Sigmoid colon (tissue), 7 donors: ENCODE data around the gene CDC25A. TPM values are rescaled to one million over a fixed set of nuclear protein-coding genes. Genes with fewer than 3 reads are reported as not detected.

Experiments
- DNase-seq: peaks from one replicate; pipeline ENCODE4 v3.0.0-alpha.2; 2019
- H3K27ac ChIP-seq, 4 donors: fragments of 200-600 bp; sonication (generic); one replicate each; pipeline ENCODE4 v1.5.1; 2016 to 2019; ENCODE audit warnings: mild to moderate bottlenecking in 1 of 4
- H3K27me3 ChIP-seq, 3 donors: fragments of 200-600 bp; sonication (generic); one replicate each; pipeline ENCODE4 v1.5.1; 2019; ENCODE audit warnings: mild to moderate bottlenecking in 1 of 3
- H3K36me3 ChIP-seq, 4 donors: fragments of 200-600 bp; sonication (generic); one replicate each; pipeline ENCODE4 v1.5.1; 2016 to 2019
- H3K4me1 ChIP-seq, 4 donors: fragments of 200-600 bp; sonication (generic); one replicate each; pipeline ENCODE4 v1.5.1; 2017 to 2019
- H3K4me3 ChIP-seq, 4 donors: fragments of 200-600 bp; sonication (generic); one replicate each; pipeline ENCODE4 v1.5.1; 2017 to 2019; ENCODE audit warnings: mild to moderate bottlenecking in 2 of 4, moderate library complexity in 1 of 4
- H3K9me3 ChIP-seq, 4 donors: fragments of 200-600 bp in 3 of 4; sonication (generic) in 3 of 4; one replicate each; pipeline versions ENCODE4 v1.5.1 to v1.6.1; 2013 to 2019
- CTCF ChIP-seq, 4 experiments: fragments of 450-650 bp in 3 of 4; fragments of 200-600 bp in 1 of 4; IDR thresholded peaks; one replicate each; pipeline ENCODE4 v1.5.1; 2016 to 2019; ENCODE audit warnings: antibody characterized with exemption in 4 of 4, mild to moderate bottlenecking in 3 of 4, moderate library complexity in 2 of 4
- EP300 ChIP-seq, 4 donors: sonication (generic); formaldehyde crosslinking; IDR thresholded peaks; one replicate each; pipeline ENCODE4 v1.6.1; 2017; ENCODE audit warnings: antibody characterized with exemption in 4 of 4
- POLR2A ChIP-seq, 2 donors: fragments of 450-650 bp; IDR thresholded peaks; one replicate each; pipeline ENCODE4 v1.6.1; 2016; ENCODE audit warnings: antibody characterized with exemption in 2 of 2, mild to moderate bottlenecking in 2 of 2, moderate library complexity in 2 of 2
- POLR2AphosphoS5 ChIP-seq, 4 donors: sonication (generic); formaldehyde crosslinking; IDR thresholded peaks; one replicate each; pipeline ENCODE4 v1.6.1; 2017; ENCODE audit warnings: antibody characterized with exemption in 4 of 4
- WGBS, 2 donors: extraction: QIAGEN DNeasy Blood & Tissue Kit; methylation state at CpG; one replicate each; pipeline ENCODE4 v1.1.7; 2013; 5-methylcytosine and 5-hydroxymethylcytosine counted together
- intact Hi-C: fragments of 100-400 bp; cut with DNase I; formaldehyde crosslinking; loops from one replicate; pipeline ENCODE4 v1.15.1; 2023
- polyA plus RNA-seq, 3 donors: library from polyadenylated mRNA; stranded (reverse); fragments of 200-250 nt; gene quantifications; one replicate each; pipeline ENCODE4 v1.2.3, GENCODE V29; 2013
- total RNA-seq, 4 donors: library from RNA; depleted of rRNA; stranded (reverse); fragments of >200 nt; gene quantifications; one replicate each; pipeline ENCODE4 v1.1.0, GENCODE V29; 2016
- donor health status: healthy with polysubstance abuse.
- donor health status: Bipolar disorder and iron deficiency.
- donor health status: healthy.

The CDC25A gene
- total and polyA plus RNA-seq, 7 donors, result 0.27 to 8.1 (median 2.6) TPM; not detected in 1

DNA sequence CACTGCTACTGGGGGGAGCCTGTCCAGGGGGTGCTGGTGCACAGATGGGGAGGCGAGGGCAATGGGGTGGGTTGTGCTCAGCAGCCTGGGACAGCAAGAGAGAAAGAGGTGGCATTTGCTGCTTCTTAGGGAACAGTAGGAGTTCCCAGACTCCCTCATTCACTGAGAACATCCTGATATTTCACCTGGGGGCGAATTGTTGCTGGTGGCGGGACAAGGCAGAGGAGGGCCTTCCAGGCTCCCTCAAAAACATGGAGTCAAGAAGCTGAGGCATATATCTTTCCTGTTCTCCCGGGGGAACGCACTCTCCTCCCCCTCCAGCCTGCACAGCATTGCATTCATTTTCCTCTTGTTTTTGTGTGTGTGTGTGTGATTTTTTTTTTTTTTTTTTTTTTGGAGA lies 65.7 kb downstream of the CDC25A start:
- WGBS, 2 donors, result 92 to 95% methylated on average over 5 of the region's 5 CpGs
- Histone ChIP-seq H3K4me3 (no peak overlapping the region), H3K27me3 (no peaks in the 10 kb centered on the region), H3K27ac (no peak overlapping the region), H3K4me1 (no peaks in the 10 kb centered on the region), H3K36me3 (no peaks in the 10 kb centered on the region), H3K9me3 (no peaks in the 10 kb centered on the region)
- TF ChIP-seq EP300 (IDR thresholded peaks at IDR 0.05), result no peak
- TF ChIP-seq POLR2AphosphoS5 (IDR thresholded peaks at IDR 0.05), result no peak
- TF ChIP-seq POLR2A (IDR thresholded peaks at IDR 0.05), result no peak
- TF ChIP-seq CTCF (IDR thresholded peaks at IDR 0.05), result no peak
- intact Hi-C loops, result no loop called here
- no peak for DNase-seq

DNA sequence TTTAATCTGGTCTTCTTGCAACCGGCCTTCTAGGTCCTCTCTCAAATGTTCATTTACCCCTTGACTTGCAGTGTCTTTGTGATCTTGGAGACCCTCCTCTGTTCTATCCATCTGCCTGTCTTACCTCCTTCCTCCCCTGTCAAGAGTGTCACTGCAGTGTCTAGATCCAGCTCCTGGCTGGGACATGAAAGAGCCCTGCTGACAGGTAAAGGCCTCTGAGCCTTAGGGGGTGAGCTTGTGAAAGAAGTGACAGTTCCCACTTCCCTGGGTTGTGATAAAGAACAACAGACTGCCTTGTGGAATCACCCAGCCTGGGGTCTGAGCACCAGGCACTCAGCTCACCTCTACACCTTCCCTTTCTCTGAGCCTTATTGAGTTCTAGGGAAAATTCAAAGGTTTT lies 68.0 kb downstream of the CDC25A start:
- Histone ChIP-seq H3K9me3 (no peaks in the 10 kb centered on the region), H3K4me3 (no peak overlapping the region)

DNA sequence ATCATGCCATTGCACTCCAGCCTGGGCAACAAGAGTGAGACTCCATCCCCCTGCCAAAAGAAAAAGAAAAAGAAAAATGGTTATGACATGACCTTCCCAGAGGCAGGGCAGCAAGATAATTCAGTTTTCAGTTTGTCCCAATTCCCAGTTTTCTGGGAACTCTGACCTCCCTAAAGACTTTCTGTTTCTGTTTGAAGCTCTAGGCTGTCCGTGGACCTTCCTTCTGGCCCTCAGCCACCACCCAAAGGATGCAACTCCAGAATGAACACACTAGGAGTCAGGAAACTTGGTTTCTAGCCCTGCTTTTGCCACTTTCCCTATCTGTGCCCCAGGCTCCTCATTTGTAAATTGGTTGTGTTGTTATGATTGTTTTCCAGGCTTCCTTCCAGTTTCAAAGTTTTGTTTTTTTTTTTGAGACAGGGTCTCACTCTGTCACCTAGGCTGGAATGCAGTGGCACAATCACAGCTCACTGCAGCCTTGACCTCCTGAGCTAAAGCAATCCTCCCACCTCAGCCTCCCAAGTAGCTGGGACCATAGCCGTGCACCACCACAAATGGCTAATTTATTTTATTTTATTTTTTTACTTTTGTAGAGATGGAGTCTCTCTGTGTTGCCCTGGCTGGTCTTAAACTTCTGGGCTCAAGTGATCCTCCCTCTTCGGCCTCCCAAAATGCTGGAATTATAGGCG lies 68.6 kb downstream of the CDC25A start:
- Histone ChIP-seq H3K9me3 (no peaks in the 10 kb centered on the region), H3K36me3 (no peaks in the 10 kb centered on the region), H3K27ac (peak overlapping the region in 2 of 4 donors; percentile 47 to 50), H3K4me3 (no peak overlapping the region), H3K4me1 (no peaks in the 10 kb centered on the region), H3K27me3 (no peaks in the 10 kb centered on the region)
- intact Hi-C loops, result no loop called here
- WGBS, 2 donors, result 74 to 80% methylated on average over 4 of the region's 4 CpGs
- peak; percentile 82 for DNase-seq
- TF ChIP-seq POLR2AphosphoS5 (IDR thresholded peaks at IDR 0.05) (no peak), CTCF (IDR thresholded peaks at IDR 0.05) (no peak), EP300 (IDR thresholded peaks at IDR 0.05) (no peak), POLR2A (IDR thresholded peaks at IDR 0.05) (no peak)

More for the DNA sequence above, 68.0 kb downstream of the CDC25A start:
- no peak overlapping the region for H3K27ac ChIP-seq
- WGBS, 2 donors, result 90 to 98% methylated on average over 1 of the region's 1 CpG
- intact Hi-C loops, result no loop called here
- TF ChIP-seq POLR2AphosphoS5 (IDR thresholded peaks at IDR 0.05) (no peak), CTCF (IDR thresholded peaks at IDR 0.05) (no peak), EP300 (IDR thresholded peaks at IDR 0.05) (no peak), POLR2A (IDR thresholded peaks at IDR 0.05) (no peak)
- H3K4me1 ChIP-seq, result no peaks in the 10 kb centered on the region
- no peaks in the 10 kb centered on the region for H3K36me3 ChIP-seq
- no peaks in the 10 kb centered on the region for H3K27me3 ChIP-seq
- no peak for DNase-seq

DNA sequence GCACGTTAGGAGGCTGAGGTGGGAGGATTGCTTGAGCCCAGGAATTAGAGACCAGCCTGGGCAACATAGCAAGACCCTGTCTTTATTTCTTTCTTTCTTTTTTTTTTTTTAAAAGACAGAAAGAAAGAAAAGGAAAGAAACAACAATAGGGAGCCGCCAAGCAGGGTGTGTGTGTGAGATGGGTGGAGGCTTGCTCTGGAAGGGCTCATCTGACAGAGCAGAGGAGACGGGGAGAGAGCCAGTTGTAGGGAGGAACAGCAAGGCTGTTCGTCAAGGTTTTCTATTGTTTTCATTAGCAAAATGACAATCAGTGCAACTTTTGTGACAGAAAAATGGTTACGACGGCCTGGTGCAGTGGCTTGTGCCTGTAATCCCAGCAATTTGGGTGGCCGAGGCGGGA lies 69.3 kb downstream of the CDC25A start:
- DNase-seq, result no peak
- H3K9me3 ChIP-seq, result no peaks in the 10 kb centered on the region
- WGBS, 2 donors, result 88 to 92% methylated on average over 8 of the region's 8 CpGs
- no peaks in the 10 kb centered on the region for H3K36me3 ChIP-seq
- intact Hi-C loops, result no loop called here
- H3K27me3 ChIP-seq, result no peaks in the 10 kb centered on the region
- no peak overlapping the region for H3K4me3 ChIP-seq
- H3K27ac ChIP-seq, result peak overlapping the region in 2 of 4 donors; percentile 47 to 50
- H3K4me1 ChIP-seq, result no peaks in the 10 kb centered on the region
- TF ChIP-seq EP300 (IDR thresholded peaks at IDR 0.05), result no peak
- TF ChIP-seq CTCF (IDR thresholded peaks at IDR 0.05), result no peak
- TF ChIP-seq POLR2AphosphoS5 (IDR thresholded peaks at IDR 0.05), result no peak
- no peak for TF ChIP-seq POLR2A (IDR thresholded peaks at IDR 0.05)

GRCh38 chr3:48118322-48118721 lies 69.9 kb downstream of the CDC25A start:
- Histone ChIP-seq H3K27me3 (no peaks in the 10 kb centered on the region), H3K4me3 (no peak overlapping the region), H3K36me3 (no peaks in the 10 kb centered on the region), H3K4me1 (no peaks in the 10 kb centered on the region), H3K9me3 (no peaks in the 10 kb centered on the region), H3K27ac (no peak overlapping the region)
- 88 to 89% methylated on average over 7 of the region's 7 CpGs for WGBS, 2 donors
- no peak for DNase-seq
- TF ChIP-seq EP300 (IDR thresholded peaks at IDR 0.05) (no peak), POLR2AphosphoS5 (IDR thresholded peaks at IDR 0.05) (no peak), POLR2A (IDR thresholded peaks at IDR 0.05) (no peak), CTCF (IDR thresholded peaks at IDR 0.05) (no peak)
- intact Hi-C loops, result no loop called here
